ENCODE measurements around the gene ATP13A3.
"Not testable (repeated sequence)": the region's sequence is repeated elsewhere in the genome, so short reads cannot be mapped to it uniquely, and the experiment has no call there.

Gene ATP13A3

GRCh38 chr3:194497799-194498575 lies 11.2 kb upstream of the ATP13A3 start:
- H3K27me3 ChIP-seq (ENCODE audit: control insufficient read depth, insufficient read depth, low read length), result no peaks in the 10 kb centered on the region
- no peak overlapping the region for H3K4me3 ChIP-seq (ENCODE audit: low read depth, low read length)
- H3K36me3 ChIP-seq (ENCODE audit: control insufficient read depth, insufficient read depth, low read length), result no peaks in the 10 kb centered on the region
- no peak overlapping the region for H3K9ac ChIP-seq (ENCODE audit: low read depth, low read length)
- H3K4me1 ChIP-seq (ENCODE audit: control insufficient read depth, insufficient read depth, low read length), result no peaks in the 10 kb centered on the region
- H3K9me3 ChIP-seq (ENCODE audit: control insufficient read depth, insufficient read depth, low read length), result no peaks in the 10 kb centered on the region
- H3K27ac ChIP-seq (ENCODE audit: low read depth, low read length), result no peak overlapping the region

GRCh38 chr3:194496217-194496919 lies 9.6 kb upstream of the ATP13A3 start:
- no peak overlapping the region for H3K27ac ChIP-seq (ENCODE audit: low read depth, low read length)
- H3K9me3 ChIP-seq (ENCODE audit: control insufficient read depth, insufficient read depth, low read length), result no peaks in the 10 kb centered on the region
- no peak overlapping the region for H3K4me3 ChIP-seq (ENCODE audit: low read depth, low read length)
- H3K27me3 ChIP-seq (ENCODE audit: control insufficient read depth, insufficient read depth, low read length), result no peaks in the 10 kb centered on the region
- H3K9ac ChIP-seq (ENCODE audit: low read depth, low read length), result no peak overlapping the region
- H3K4me1 ChIP-seq (ENCODE audit: control insufficient read depth, insufficient read depth, low read length), result no peaks in the 10 kb centered on the region
- H3K36me3 ChIP-seq (ENCODE audit: control insufficient read depth, insufficient read depth, low read length), result no peaks in the 10 kb centered on the region

GRCh38 chr3:194494951-194495374 lies 8.2 kb upstream of the ATP13A3 start:
- Histone ChIP-seq H3K9me3 (ENCODE audit: control insufficient read depth, insufficient read depth, low read length) (no peaks in the 10 kb centered on the region), H3K27me3 (ENCODE audit: control insufficient read depth, insufficient read depth, low read length) (no peaks in the 10 kb centered on the region), H3K4me3 (ENCODE audit: low read depth, low read length) (no peak overlapping the region), H3K4me1 (ENCODE audit: control insufficient read depth, insufficient read depth, low read length) (no peaks in the 10 kb centered on the region), H3K9ac (ENCODE audit: low read depth, low read length) (no peak overlapping the region), H3K27ac (ENCODE audit: low read depth, low read length) (no peak overlapping the region), H3K36me3 (ENCODE audit: control insufficient read depth, insufficient read depth, low read length) (no peaks in the 10 kb centered on the region)

- not testable (repeated sequence) for H3K27me3 ChIP-seq (ENCODE audit: control insufficient read depth, insufficient read depth, low read length); H3K9me3 ChIP-seq (ENCODE audit: control insufficient read depth, insufficient read depth, low read length); H3K27ac ChIP-seq (ENCODE audit: low read depth, low read length); H3K4me3 ChIP-seq (ENCODE audit: low read depth, low read length); H3K4me1 ChIP-seq (ENCODE audit: control insufficient read depth, insufficient read depth, low read length); H3K36me3 ChIP-seq (ENCODE audit: control insufficient read depth, insufficient read depth, low read length); H3K9ac ChIP-seq (ENCODE audit: low read depth, low read length)
Observed at GRCh38 chr3:194493995-194494927, 7.5 kb upstream of the ATP13A3 start.

- Histone ChIP-seq H3K36me3 (ENCODE audit: control insufficient read depth, insufficient read depth, low read length) (no peaks in the 10 kb centered on the region), H3K4me1 (ENCODE audit: control insufficient read depth, insufficient read depth, low read length) (no peaks in the 10 kb centered on the region), H3K27ac (ENCODE audit: low read depth, low read length) (no peak overlapping the region), H3K9ac (ENCODE audit: low read depth, low read length) (no peak overlapping the region), H3K27me3 (ENCODE audit: control insufficient read depth, insufficient read depth, low read length) (peaks cover 4% of the 10 kb centered on the region; the same call in 1 of the 2 replicates), H3K9me3 (ENCODE audit: control insufficient read depth, insufficient read depth, low read length) (no peaks in the 10 kb centered on the region), H3K4me3 (ENCODE audit: low read depth, low read length) (no peak overlapping the region)
Observed at GRCh38 chr3:194492001-194492400, 5.2 kb upstream of the ATP13A3 start.

- H3K4me3 ChIP-seq (ENCODE audit: low read depth, low read length), result no peak overlapping the region
- no peaks in the 10 kb centered on the region for H3K9me3 ChIP-seq (ENCODE audit: control insufficient read depth, insufficient read depth, low read length)
- H3K4me1 ChIP-seq (ENCODE audit: control insufficient read depth, insufficient read depth, low read length), result peaks cover 10% of the 10 kb centered on the region; the same call in 1 of the 2 replicates
- no peak overlapping the region for H3K27ac ChIP-seq (ENCODE audit: low read depth, low read length)
- peaks cover 4% of the 10 kb centered on the region; the same call in 1 of the 2 replicates for H3K27me3 ChIP-seq (ENCODE audit: control insufficient read depth, insufficient read depth, low read length)
- no peaks in the 10 kb centered on the region for H3K36me3 ChIP-seq (ENCODE audit: control insufficient read depth, insufficient read depth, low read length)
- H3K9ac ChIP-seq (ENCODE audit: low read depth, low read length), result no peak overlapping the region
Observed at GRCh38 chr3:194489736-194490612, 3.2 kb upstream of the ATP13A3 start.

- no peak overlapping the region for H3K9ac ChIP-seq (ENCODE audit: low read depth, low read length)
Observed at GRCh38 chr3:194488055-194488742, 1.4 kb upstream of the ATP13A3 start.

GRCh38 chr3:194487289-194488054 lies 670 bp upstream of the ATP13A3 start:
- Histone ChIP-seq H3K27me3 (ENCODE audit: control insufficient read depth, insufficient read depth, low read length) (peaks cover 4% of the 10 kb centered on the region; the same call in 1 of the 2 replicates), H3K4me1 (ENCODE audit: control insufficient read depth, insufficient read depth, low read length) (peaks cover 10% of the 10 kb centered on the region; the same call in 1 of the 2 replicates), H3K4me3 (ENCODE audit: low read depth, low read length) (peak overlapping the region; percentile 56), H3K27ac (ENCODE audit: low read depth, low read length) (no peak overlapping the region), H3K9me3 (ENCODE audit: control insufficient read depth, insufficient read depth, low read length) (no peaks in the 10 kb centered on the region), H3K9ac (ENCODE audit: low read depth, low read length) (peak overlapping the region; percentile 60; the same call in 1 of the 2 replicates), H3K36me3 (ENCODE audit: control insufficient read depth, insufficient read depth, low read length) (peaks cover 9% of the 10 kb centered on the region)

More at GRCh38 chr3:194488055-194488742, 1.4 kb upstream of the ATP13A3 start:
- Histone ChIP-seq H3K4me3 (ENCODE audit: low read depth, low read length) (no peak overlapping the region), H3K27me3 (ENCODE audit: control insufficient read depth, insufficient read depth, low read length) (peaks cover 4% of the 10 kb centered on the region; the same call in 1 of the 2 replicates), H3K36me3 (ENCODE audit: control insufficient read depth, insufficient read depth, low read length) (peaks cover 9% of the 10 kb centered on the region), H3K27ac (ENCODE audit: low read depth, low read length) (peak overlapping the region; percentile 21), H3K4me1 (ENCODE audit: control insufficient read depth, insufficient read depth, low read length) (peaks cover 10% of the 10 kb centered on the region; the same call in 1 of the 2 replicates), H3K9me3 (ENCODE audit: control insufficient read depth, insufficient read depth, low read length) (no peaks in the 10 kb centered on the region)

- peak overlapping the region; percentile 1 for H3K27ac ChIP-seq (ENCODE audit: low read depth, low read length)
- peaks cover 10% of the 10 kb centered on the region; the same call in 1 of the 2 replicates for H3K4me1 ChIP-seq (ENCODE audit: control insufficient read depth, insufficient read depth, low read length)
- H3K4me3 ChIP-seq (ENCODE audit: low read depth, low read length), result peak overlapping the region; percentile 97
- peaks cover 4% of the 10 kb centered on the region; the same call in 1 of the 2 replicates for H3K27me3 ChIP-seq (ENCODE audit: control insufficient read depth, insufficient read depth, low read length)
- H3K36me3 ChIP-seq (ENCODE audit: control insufficient read depth, insufficient read depth, low read length), result peaks cover 9% of the 10 kb centered on the region
- no peaks in the 10 kb centered on the region for H3K9me3 ChIP-seq (ENCODE audit: control insufficient read depth, insufficient read depth, low read length)
- peak overlapping the region; percentile 50; the same call in 1 of the 2 replicates for H3K9ac ChIP-seq (ENCODE audit: low read depth, low read length)
Observed at GRCh38 chr3:194485881-194486539, 792 bp downstream of the ATP13A3 start.

All from HUES48 (cell line).